ENCODE data around the gene GANC.

GANC gene

DNA sequence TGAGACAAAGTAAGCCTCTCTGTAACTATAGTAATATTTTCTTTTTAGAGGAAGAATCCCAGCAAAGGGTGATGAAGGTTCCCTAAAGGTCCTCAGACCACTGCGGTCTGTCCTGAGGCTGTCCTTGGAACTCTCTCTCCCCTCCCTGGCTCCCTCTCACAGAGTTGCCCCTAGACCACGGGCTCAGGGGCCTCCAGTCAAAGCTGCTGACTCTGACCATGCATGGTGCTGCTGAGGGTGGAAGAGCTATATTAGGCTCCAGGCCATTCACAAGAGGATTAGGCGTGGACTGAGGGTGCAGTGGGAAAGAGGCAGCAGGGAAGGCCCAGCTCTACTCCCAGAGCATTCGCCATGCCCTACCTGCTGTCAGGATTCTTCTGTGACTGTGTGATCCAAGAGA is 100.9 kb downstream of the GANC start:
- TF ChIP-seq, protein P1, sequence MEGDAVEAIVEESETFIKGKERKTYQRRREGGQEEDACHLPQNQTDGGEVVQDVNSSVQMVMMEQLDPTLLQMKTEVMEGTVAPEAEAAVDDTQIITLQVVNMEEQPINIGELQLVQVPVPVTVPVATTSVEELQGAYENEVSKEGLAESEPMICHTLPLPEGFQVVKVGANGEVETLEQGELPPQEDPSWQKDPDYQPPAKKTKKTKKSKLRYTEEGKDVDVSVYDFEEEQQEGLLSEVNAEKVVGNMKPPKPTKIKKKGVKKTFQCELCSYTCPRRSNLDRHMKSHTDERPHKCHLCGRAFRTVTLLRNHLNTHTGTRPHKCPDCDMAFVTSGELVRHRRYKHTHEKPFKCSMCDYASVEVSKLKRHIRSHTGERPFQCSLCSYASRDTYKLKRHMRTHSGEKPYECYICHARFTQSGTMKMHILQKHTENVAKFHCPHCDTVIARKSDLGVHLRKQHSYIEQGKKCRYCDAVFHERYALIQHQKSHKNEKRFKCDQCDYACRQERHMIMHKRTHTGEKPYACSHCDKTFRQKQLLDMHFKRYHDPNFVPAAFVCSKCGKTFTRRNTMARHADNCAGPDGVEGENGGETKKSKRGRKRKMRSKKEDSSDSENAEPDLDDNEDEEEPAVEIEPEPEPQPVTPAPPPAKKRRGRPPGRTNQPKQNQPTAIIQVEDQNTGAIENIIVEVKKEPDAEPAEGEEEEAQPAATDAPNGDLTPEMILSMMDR (IDR thresholded peaks at IDR 0.05; ENCODE audit: low read length) = no peak
- TF ChIP-seq EZH2 (optimal IDR thresholded peaks at IDR 0.05; ENCODE audit: low read depth, low read length) (no peak), EZH2phosphoT487 (IDR thresholded peaks at IDR 0.05; ENCODE audit: low read length) (no peak)
- Histone ChIP-seq H3K4me3 (ENCODE audit: low read length) (no peak overlapping the region), H3F3A (ENCODE audit: insufficient read depth, low read length) (no peaks in the 10 kb centered on the region), H4K20me1 (ENCODE audit: insufficient read depth, low read length) (no peaks in the 10 kb centered on the region), H3K27ac (ENCODE audit: low read length) (no peak overlapping the region), H2AFZ (ENCODE audit: low read length) (no peak overlapping the region), H3K9me2 (replicated peaks; ENCODE audit: insufficient read depth, low read length) (no peaks in the 10 kb centered on the region), H3K27me3 (replicated peaks; ENCODE audit: insufficient read depth, low read length) (no peaks in the 10 kb centered on the region), H3K9ac (ENCODE audit: low read length) (no peak overlapping the region), H3K4me1 (ENCODE audit: low read length) (no peaks in the 10 kb centered on the region), H3K9me3 (replicated peaks; ENCODE audit: insufficient read depth, low read length) (no peaks in the 10 kb centered on the region), H3K36me3 (replicated peaks; ENCODE audit: insufficient read depth, low read length) (no peaks in the 10 kb centered on the region), H3K4me2 (ENCODE audit: low read depth, low read length) (no peak overlapping the region), H3K79me2 (ENCODE audit: low read length) (no peaks in the 10 kb centered on the region)
- no peak for DNase-seq

DNA sequence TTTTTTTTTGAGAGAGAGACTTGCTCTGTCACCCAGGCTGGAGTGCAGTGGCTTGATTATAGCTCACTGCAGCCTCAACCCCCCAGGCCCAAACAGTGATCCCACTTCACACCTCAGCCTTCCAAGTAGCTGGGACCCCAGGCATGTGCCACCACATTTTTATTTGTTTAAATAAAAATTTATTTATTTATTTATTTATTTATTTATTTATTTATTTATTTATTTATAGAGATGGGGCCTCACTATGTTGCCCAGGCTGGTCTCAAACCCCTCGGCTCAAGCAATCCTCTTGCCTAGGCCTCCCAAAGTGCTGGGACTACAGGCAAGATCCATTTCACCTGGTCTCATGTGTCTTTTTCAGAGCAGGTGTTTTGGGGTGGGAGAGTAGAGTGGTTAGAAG is 101.8 kb downstream of the GANC start:
- Histone ChIP-seq H3K4me1 (ENCODE audit: low read length) (no peaks in the 10 kb centered on the region), H3K9me2 (replicated peaks; ENCODE audit: insufficient read depth, low read length) (no peaks in the 10 kb centered on the region), H3K27me3 (replicated peaks; ENCODE audit: insufficient read depth, low read length) (no peaks in the 10 kb centered on the region), H3F3A (ENCODE audit: insufficient read depth, low read length) (no peaks in the 10 kb centered on the region), H3K4me2 (ENCODE audit: low read depth, low read length) (no peak overlapping the region), H2AFZ (ENCODE audit: low read length) (no peak overlapping the region), H4K20me1 (ENCODE audit: insufficient read depth, low read length) (no peaks in the 10 kb centered on the region), H3K4me3 (ENCODE audit: low read length) (no peak overlapping the region), H3K36me3 (replicated peaks; ENCODE audit: insufficient read depth, low read length) (no peaks in the 10 kb centered on the region), H3K9ac (ENCODE audit: low read length) (no peak overlapping the region), H3K27ac (ENCODE audit: low read length) (no peak overlapping the region), H3K79me2 (ENCODE audit: low read length) (no peaks in the 10 kb centered on the region), H3K9me3 (replicated peaks; ENCODE audit: insufficient read depth, low read length) (no peaks in the 10 kb centered on the region)
- DNase-seq = no peak
- TF ChIP-seq, protein P1 (IDR thresholded peaks at IDR 0.05; ENCODE audit: low read length) = no peak
- TF ChIP-seq EZH2phosphoT487 (IDR thresholded peaks at IDR 0.05; ENCODE audit: low read length) (no peak), EZH2 (optimal IDR thresholded peaks at IDR 0.05; ENCODE audit: low read depth, low read length) (no peak)

DNA sequence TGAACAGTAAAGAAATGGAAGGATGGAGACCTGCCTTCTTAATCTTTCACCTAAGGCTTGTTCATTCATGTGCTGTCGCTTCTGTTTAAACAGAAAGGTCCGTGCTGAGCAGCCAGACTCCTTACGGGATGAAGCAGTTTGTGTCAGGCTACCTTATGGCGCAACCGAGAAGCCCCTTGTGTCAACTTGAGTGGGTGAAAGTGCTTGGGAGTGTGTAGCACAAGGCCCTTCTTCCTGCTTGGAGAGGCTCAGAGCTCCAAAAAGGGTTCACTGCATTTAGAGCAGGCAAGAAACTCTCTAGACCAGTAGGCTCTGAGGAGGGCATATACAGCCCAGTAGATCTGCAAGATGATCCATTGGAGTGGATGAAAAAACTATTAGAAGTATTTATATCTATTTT is 102.3 kb downstream of the GANC start:
- Histone ChIP-seq H3K36me3 (replicated peaks; ENCODE audit: insufficient read depth, low read length) (no peaks in the 10 kb centered on the region), H3K27me3 (replicated peaks; ENCODE audit: insufficient read depth, low read length) (no peaks in the 10 kb centered on the region), H3K4me1 (ENCODE audit: low read length) (no peaks in the 10 kb centered on the region), H4K20me1 (ENCODE audit: insufficient read depth, low read length) (no peaks in the 10 kb centered on the region), H3K27ac (ENCODE audit: low read length) (no peak overlapping the region), H3F3A (ENCODE audit: insufficient read depth, low read length) (no peaks in the 10 kb centered on the region), H3K9me3 (replicated peaks; ENCODE audit: insufficient read depth, low read length) (no peaks in the 10 kb centered on the region), H3K4me3 (ENCODE audit: low read length) (no peak overlapping the region), H3K4me2 (ENCODE audit: low read depth, low read length) (no peak overlapping the region), H3K9me2 (replicated peaks; ENCODE audit: insufficient read depth, low read length) (no peaks in the 10 kb centered on the region), H3K79me2 (ENCODE audit: low read length) (no peaks in the 10 kb centered on the region), H2AFZ (ENCODE audit: low read length) (no peak overlapping the region), H3K9ac (ENCODE audit: low read length) (no peak overlapping the region)
- TF ChIP-seq EZH2 (optimal IDR thresholded peaks at IDR 0.05; ENCODE audit: low read depth, low read length) (no peak), EZH2phosphoT487 (IDR thresholded peaks at IDR 0.05; ENCODE audit: low read length) (no peak)
- TF ChIP-seq, protein P1 (IDR thresholded peaks at IDR 0.05; ENCODE audit: low read length) = no peak
- no peak for DNase-seq

Measured in MM.1S (cell line).